ENCODE results near the gene ELP5. TPM values are rescaled to one million over a fixed set of nuclear protein-coding genes. Genes with fewer than 3 reads are reported as not detected.
A peak's percentile ranks its signal among the peaks of the same experiment; 100 is the strongest.

Gene ELP5
- total and polyA plus RNA-seq, 2 donors (not counting 1 experiment from before 2014, with no cell fraction given): 48.0 to 69.9 TPM

- H3K4me3 ChIP-seq (ENCODE audit: control extremely low read depth in 1 of 5, extremely low read depth in 1 of 5, insufficient read depth in 1 of 5, low read depth in 2 of 5, low read length in 4 of 5): peak overlapping the region in 2 of 5 experiments; percentile 12 to 14
- peaks cover 36% of the 10 kb centered on the region for H3K27me3 Mint-ChIP-seq
- POLR2A ChIA-PET: interaction anchor here (0.6 to 1.8 kb wide), 7 partner anchors 12 to 281 kb away, joined by 3 to 7 read pairs (median 5); partner anchors contain the start of gene NEURL4
These were observed 44.3 kb downstream of the ELP5 start for GRCh38 chr17:7296189-7296861.

More at GRCh38 chr17:7296189-7296861, 44.3 kb downstream of the ELP5 start:
- Histone ChIP-seq H2AFZ (ENCODE audit: insufficient read depth, low read depth, low read length, poor library complexity, severe bottlenecking) (peak overlapping the region; percentile 32), H3K27ac (ENCODE audit: low read length in 2 of 2) (no peak overlapping the region), H3K79me2 (ENCODE audit: control insufficient read depth, insufficient read depth, low read length) (no peaks in the 10 kb centered on the region), H3K4me2 (replicated peaks; ENCODE audit: low read depth, low read length, poor library complexity, severe bottlenecking) (peak overlapping the region; percentile 75), H3K36me3 (replicated peaks in 1 of 2; ENCODE audit: control extremely low read depth in 1 of 2, control insufficient read depth in 1 of 2, extremely low read depth in 1 of 2, insufficient read depth in 2 of 2, low read length in 1 of 2) (no peaks in the 10 kb centered on the region), H3K4me1 (ENCODE audit: control insufficient read depth in 2 of 2, insufficient read depth in 2 of 2, low read length in 2 of 2) (peaks cover 28 to 30% of the 10 kb centered on the region in 2 donors), H3K27me3 (replicated peaks in 1 of 4; ENCODE audit: control extremely low read depth in 1 of 4, control insufficient read depth in 3 of 4, insufficient read depth in 4 of 4, low read length in 3 of 4) (peaks cover 0 to 53% (median 14%) of the 10 kb centered on the region in 4 experiments), H4K20me1 (ENCODE audit: control insufficient read depth, insufficient read depth, low read length, poor library complexity, severe bottlenecking) (no peaks in the 10 kb centered on the region), H3K9me3 (ENCODE audit: control extremely low read depth in 1 of 3, control insufficient read depth in 2 of 3, insufficient read depth in 1 of 3, low read length in 2 of 3) (peaks cover 0 to 7% (median 0%) of the 10 kb centered on the region in 3 donors), H3K9ac (ENCODE audit: low read length) (peak overlapping the region; percentile 49)
- Mint-ChIP-seq H3K4me3 (peak overlapping the region; percentile 83), H3K27ac (peak overlapping the region; percentile 47), H3K4me1 (peaks cover 22% of the 10 kb centered on the region), H3K9me3 (ENCODE audit: insufficient read depth) (no peaks in the 10 kb centered on the region)
- WGBS (ENCODE audit: insufficient coverage): 5% methylated on average over 49 of the region's 51 CpGs
- TF ChIP-seq CTCF (IDR thresholded peaks at IDR 0.05) (peak; percentile 93), EZH2 (IDR thresholded peaks at IDR 0.05; ENCODE audit: borderline replicate concordance, insufficient read depth, low read depth, low read length, poor library complexity, severe bottlenecking) (no peak)
- DNase-seq: peak; percentile 84
- peak; percentile 58 for ATAC-seq (ENCODE audit: low read depth)
- intact Hi-C loops (cut with micrococcal nuclease): loop anchor here (1.0 to 10.0 kb wide), 4 partner anchors 16 to 244 kb away; no protein-coding TSS in a partner anchor
- CTCF ChIA-PET: interaction anchor here (0.6 to 4.7 kb wide), 44 partner anchors 9 to 646 kb away, joined by 3 to 115 read pairs (median 5); partner anchors contain the start of genes ACADVL, ACAP1, CTDNEP1 and DLG4

Measured in B cell (primary cell).